CD14-positive monocyte (primary cell): Measurements from ENCODE around the gene SARNP. TPM values are rescaled to one million over a fixed set of nuclear protein-coding genes. Genes with fewer than 3 reads are reported as not detected.

Source experiments
- DNase-seq, 3 donors: peaks; one replicate each; pipeline ENCODE4 v3.0.0-alpha.2; 2011 to 2022
- H2AFZ ChIP-seq: 2 replicates; pipeline ENCODE4 v1.6.0; 2012; ENCODE audit warnings: mild to moderate bottlenecking, low read depth, low read length, inconsistent platforms; ENCODE audit not compliant: insufficient read depth, poor library complexity, severe bottlenecking
- H3K27ac ChIP-seq, 2 donors: 1 replicate in 1 of 2; 2 replicates in 1 of 2; pipeline ENCODE4 v1.5.1; 2012 to 2013; ENCODE audit warnings: low read length in 2 of 2, control low read depth in 1 of 2, inconsistent platforms in 1 of 2, low read depth in 1 of 2, mild to moderate bottlenecking in 1 of 2
- H3K27me3 ChIP-seq, 2 donors: one replicate each; pipeline versions ENCODE4 v1.6.0 to v1.6.1; 2011 to 2013; ENCODE audit warnings: low read length in 2 of 2; ENCODE audit not compliant: control insufficient read depth in 2 of 2, insufficient read depth in 2 of 2
- H3K36me3 ChIP-seq, 2 donors: replicated peaks in 1 of 2; 1 replicate in 1 of 2; 2 replicates in 1 of 2; pipeline versions ENCODE4 v1.5.1 to v1.6.1; 2012 to 2013; ENCODE audit warnings: low read length in 2 of 2, control low read depth in 1 of 2, inconsistent platforms in 1 of 2, mild to moderate bottlenecking in 1 of 2; ENCODE audit not compliant: insufficient read depth in 2 of 2, control insufficient read depth in 1 of 2
- H3K4me1 ChIP-seq, 2 donors: 1 replicate in 1 of 2; 2 replicates in 1 of 2; pipeline versions ENCODE4 v1.5.1 to v1.6.1; 2012 to 2013; ENCODE audit warnings: low read length in 2 of 2, control low read depth in 1 of 2, inconsistent platforms in 1 of 2, mild to moderate bottlenecking in 1 of 2, moderate library complexity in 1 of 2; ENCODE audit not compliant: insufficient read depth in 2 of 2, control insufficient read depth in 1 of 2
- H3K4me2 ChIP-seq: replicated peaks from 2 replicates; pipeline ENCODE3; 2012; ENCODE audit warnings: low read length, moderate library complexity, mild to moderate bottlenecking; ENCODE audit not compliant: poor library complexity, severe bottlenecking; ENCODE audit errors: extremely low read depth
- H3K4me3 ChIP-seq, 3 experiments: fragments of 200-600 bp in 1 of 3; sonication (generic) in 1 of 3; replicated peaks in 1 of 3; 1 replicate in 2 of 3; 2 replicates in 1 of 3; pipeline ENCODE4 v1.5.1; 2011 to 2013; ENCODE audit warnings: low read length in 3 of 3, mild to moderate bottlenecking in 3 of 3, control low read depth in 2 of 3, low read depth in 2 of 3, inconsistent platforms in 1 of 3, moderate library complexity in 1 of 3
- H3K79me2 ChIP-seq: 2 replicates; pipeline ENCODE4 v1.6.0; 2012; ENCODE audit warnings: mild to moderate bottlenecking, control low read depth, inconsistent platforms, low read length, moderate library complexity; ENCODE audit not compliant: insufficient read depth
- H3K9ac ChIP-seq: 2 replicates; pipeline ENCODE4 v1.6.0; 2017; ENCODE audit warnings: low read length, mild to moderate bottlenecking; ENCODE audit not compliant: insufficient read depth, poor library complexity, severe bottlenecking
- H3K9me3 ChIP-seq, 2 donors: replicated peaks in 1 of 2; 1 replicate in 1 of 2; 2 replicates in 1 of 2; pipeline versions ENCODE4 v1.5.1 to v1.6.1; 2012 to 2013; ENCODE audit warnings: low read length in 2 of 2, control low read depth in 1 of 2; ENCODE audit not compliant: control insufficient read depth in 1 of 2, insufficient read depth in 1 of 2
- H4K20me1 ChIP-seq: 2 replicates; pipeline ENCODE4 v1.6.0; 2012; ENCODE audit warnings: mild to moderate bottlenecking, low read length, control low read depth, moderate library complexity; ENCODE audit not compliant: insufficient read depth
- H3K27ac Mint-ChIP-seq, 7 donors: one replicate each; pipeline ENCODE4 v1.8.0; 2020; ENCODE audit warnings: mild to moderate bottlenecking in 7 of 7, mixed read lengths in 7 of 7, moderate library complexity in 6 of 7, inconsistent platforms in 2 of 7
- H3K27me3 Mint-ChIP-seq, 3 donors: one replicate each; pipeline ENCODE4 v1.8.0; 2021 to 2022; ENCODE audit warnings: low read depth in 3 of 3, mild to moderate bottlenecking in 3 of 3, mixed read lengths in 3 of 3, moderate library complexity in 3 of 3, inconsistent platforms in 1 of 3
- H3K36me3 Mint-ChIP-seq, 2 donors: one replicate each; pipeline ENCODE4 v1.8.0; 2020; ENCODE audit warnings: mixed read lengths in 2 of 2, inconsistent platforms in 1 of 2, mild to moderate bottlenecking in 1 of 2
- H3K4me1 Mint-ChIP-seq: one replicate; pipeline ENCODE4 v1.8.0; 2020; ENCODE audit warnings: mild to moderate bottlenecking, mixed read lengths
- H3K4me3 Mint-ChIP-seq, 2 donors: one replicate each; pipeline ENCODE4 v1.8.0; 2020; ENCODE audit warnings: mild to moderate bottlenecking in 2 of 2, mixed read lengths in 2 of 2, moderate library complexity in 1 of 2
- H3K9me3 Mint-ChIP-seq, 7 donors: one replicate each; pipeline ENCODE4 v1.8.0; 2020 to 2022; ENCODE audit warnings: mixed read lengths in 7 of 7, mild to moderate bottlenecking in 6 of 7, moderate library complexity in 6 of 7, inconsistent platforms in 2 of 7
- WGBS: methylation state at CpG from one replicate; pipeline ENCODE4 v1.1.5; 2013; ENCODE audit warnings: missing lambda C conversion rate; ENCODE audit not compliant: insufficient coverage; 5-methylcytosine and 5-hydroxymethylcytosine counted together
- intact Hi-C, 2 donors: fragments of 100-400 bp; cut with micrococcal nuclease; formaldehyde crosslinking; loops; one replicate each; pipeline versions ENCODE4 v1.15.0 to v1.15.1; 2023
- polyA plus RNA-seq, 3 donors: library from polyadenylated mRNA; depleted of rRNA in 1 of 3; unstranded in 2 of 3; stranded (reverse) in 1 of 3; fragments of 300-500 nt in 2 of 3; fragments of >200 nt in 1 of 3; fragmentation: Illumina TruSeq in 2 of 3; gene quantifications; 1 replicate in 2 of 3; 2 replicates in 1 of 3; pipeline ENCODE4 v1.2.3, GENCODE V29; 2012 to 2021
- TF ChIP-seq, protein P1 (sequence below): fragments of 200-600 bp; IDR thresholded peaks from one replicate; pipeline ENCODE4 v1.8.0; 2022; ENCODE audit warnings: antibody characterized with exemption, mild to moderate bottlenecking

SARNP gene
- polyA plus RNA-seq, 3 donors, result 28.9 to 139 (median 98.6) TPM

DNA sequence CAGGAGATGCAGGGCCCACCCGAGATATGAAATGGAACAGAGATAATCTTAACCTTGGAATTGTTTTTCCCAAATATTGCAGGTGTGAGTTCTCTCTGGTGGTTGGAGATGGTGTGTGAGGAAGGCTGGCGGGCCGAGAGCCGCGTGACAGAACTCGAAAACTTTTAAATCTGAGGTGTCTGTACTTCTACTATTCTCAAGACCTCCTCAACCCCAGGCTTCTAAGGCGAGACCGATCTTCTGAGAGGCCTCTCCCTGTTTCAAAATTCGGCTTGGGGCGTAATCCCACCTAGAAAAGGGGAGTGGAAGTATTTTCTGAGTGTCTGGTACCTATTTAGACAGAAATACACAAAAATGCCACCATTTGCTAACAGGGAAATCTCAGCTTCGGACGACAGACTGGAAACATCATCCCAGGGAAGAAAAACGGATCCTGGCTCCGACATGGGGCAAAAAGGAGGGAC is 611 bp downstream of the SARNP start:
- Mint-ChIP-seq H3K4me3 (no peak overlapping the region), H3K36me3 (peaks cover 43 to 51% of the 10 kb centered on the region in 2 donors), H3K4me1 (peaks cover 25% of the 10 kb centered on the region), H3K27me3 (no peaks in the 10 kb centered on the region), H3K9me3 (no peaks in the 10 kb centered on the region), H3K27ac (no peak overlapping the region)
- Histone ChIP-seq H3K79me2 (peaks cover 83% of the 10 kb centered on the region), H2AFZ (peak overlapping the region; percentile 95), H4K20me1 (peaks cover 40% of the 10 kb centered on the region), H3K4me3 (peak overlapping the region; percentile 78 to 100 (median 99)), H3K27ac (peak overlapping the region; percentile 39 to 97), H3K36me3 (peaks cover 28 to 64% of the 10 kb centered on the region in 2 donors), H3K9me3 (no peaks in the 10 kb centered on the region), H3K4me2 (peak overlapping the region; percentile 100), H3K4me1 (peaks cover 19 to 32% of the 10 kb centered on the region in 2 donors), H3K27me3 (no peaks in the 10 kb centered on the region), H3K9ac (peak overlapping the region; percentile 86)
- DNase-seq, result no peak
- intact Hi-C loops, result loop anchor here in 1 of 2 donors (1.0 to 5.0 kb wide), 3 partner anchors 12 to 225 kb away; partner anchors contain the start of genes DNAJC14, PYM1 and RPS26
- TF ChIP-seq, protein P1, sequence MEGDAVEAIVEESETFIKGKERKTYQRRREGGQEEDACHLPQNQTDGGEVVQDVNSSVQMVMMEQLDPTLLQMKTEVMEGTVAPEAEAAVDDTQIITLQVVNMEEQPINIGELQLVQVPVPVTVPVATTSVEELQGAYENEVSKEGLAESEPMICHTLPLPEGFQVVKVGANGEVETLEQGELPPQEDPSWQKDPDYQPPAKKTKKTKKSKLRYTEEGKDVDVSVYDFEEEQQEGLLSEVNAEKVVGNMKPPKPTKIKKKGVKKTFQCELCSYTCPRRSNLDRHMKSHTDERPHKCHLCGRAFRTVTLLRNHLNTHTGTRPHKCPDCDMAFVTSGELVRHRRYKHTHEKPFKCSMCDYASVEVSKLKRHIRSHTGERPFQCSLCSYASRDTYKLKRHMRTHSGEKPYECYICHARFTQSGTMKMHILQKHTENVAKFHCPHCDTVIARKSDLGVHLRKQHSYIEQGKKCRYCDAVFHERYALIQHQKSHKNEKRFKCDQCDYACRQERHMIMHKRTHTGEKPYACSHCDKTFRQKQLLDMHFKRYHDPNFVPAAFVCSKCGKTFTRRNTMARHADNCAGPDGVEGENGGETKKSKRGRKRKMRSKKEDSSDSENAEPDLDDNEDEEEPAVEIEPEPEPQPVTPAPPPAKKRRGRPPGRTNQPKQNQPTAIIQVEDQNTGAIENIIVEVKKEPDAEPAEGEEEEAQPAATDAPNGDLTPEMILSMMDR, result no peak
- WGBS, result 0% methylated on average over 1 of the region's 14 CpGs

DNA sequence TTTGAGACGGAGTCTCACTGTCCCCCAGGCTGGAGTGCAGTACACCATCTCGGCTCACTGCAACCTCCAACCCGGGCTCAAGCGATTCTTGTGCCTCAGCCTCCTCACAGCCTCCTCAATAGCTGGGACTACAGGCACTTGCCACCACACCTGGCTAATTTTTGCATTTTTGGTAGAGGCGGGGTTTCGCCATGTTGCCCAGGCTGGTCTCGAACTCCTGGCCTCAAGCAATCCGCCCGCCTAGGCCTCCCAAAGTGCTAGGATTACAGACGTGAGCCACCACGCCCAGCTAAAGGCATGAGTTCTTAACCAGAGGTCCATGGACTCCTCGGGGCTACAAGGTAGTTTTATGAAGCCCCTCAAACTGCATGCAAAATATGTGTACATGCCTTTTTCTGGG is 2.1 kb downstream of the SARNP start:
- Histone ChIP-seq H3K4me3 (no peak overlapping the region), H3K9ac (no peak overlapping the region), H3K9me3 (no peaks in the 10 kb centered on the region), H2AFZ (no peak overlapping the region), H3K4me2 (no peak overlapping the region), H4K20me1 (peaks cover 54% of the 10 kb centered on the region), H3K27me3 (no peaks in the 10 kb centered on the region), H3K27ac (no peak overlapping the region), H3K4me1 (peaks cover 19 to 32% of the 10 kb centered on the region in 2 donors), H3K79me2 (peaks cover 95% of the 10 kb centered on the region), H3K36me3 (peaks cover 14 to 51% of the 10 kb centered on the region in 2 donors)
- Mint-ChIP-seq H3K27ac (no peak overlapping the region), H3K9me3 (no peaks in the 10 kb centered on the region), H3K4me3 (no peak overlapping the region), H3K27me3 (no peaks in the 10 kb centered on the region), H3K36me3 (peaks cover 33 to 46% of the 10 kb centered on the region in 2 donors), H3K4me1 (peaks cover 27% of the 10 kb centered on the region)
- intact Hi-C loops, result loop anchor here in 1 of 2 donors (5.0 kb wide), 2 partner anchors 112 to 227 kb away; partner anchors contain the start of genes PYM1 and RPS26
- TF ChIP-seq, protein P1, result no peak
- DNase-seq, result no peak
- 98% methylated on average over 12 of the region's 12 CpGs for WGBS
